ENCODE measurements around the gene CFAP92.

CFAP92 gene

GRCh38 chr3:128983293-128984069 is 10.4 kb downstream of the CFAP92 start:
- DNase-seq = no peak

GRCh38 chr3:128975276-128975675 is 18.6 kb downstream of the CFAP92 start:
- DNase-seq = no peak

GRCh38 chr3:128973988-128974564 is 19.8 kb downstream of the CFAP92 start:
- no peak for DNase-seq

GRCh38 chr3:128971421-128972100 is 22.3 kb downstream of the CFAP92 start:
- no peak for DNase-seq

GRCh38 chr3:128970740-128971047 is 23.2 kb downstream of the CFAP92 start:
- DNase-seq = no peak

GRCh38 chr3:128969993-128970739 is 23.7 kb downstream of the CFAP92 start:
- DNase-seq = peak; percentile 14 to 45 (median 32)

GRCh38 chr3:128967748-128968355 is 26.0 kb downstream of the CFAP92 start:
- DNase-seq = no peak

- DNase-seq = no peak
These were observed 28.1 kb downstream of the CFAP92 start for GRCh38 chr3:128965818-128966217.

GRCh38 chr3:128965280-128965679 is 28.6 kb downstream of the CFAP92 start:
- DNase-seq = no peak

- DNase-seq = no peak
These were observed 37.4 kb downstream of the CFAP92 start for GRCh38 chr3:128956440-128956839.

- no peak for DNase-seq
These were observed 43.5 kb downstream of the CFAP92 start for GRCh38 chr3:128950223-128950938.

- no peak for DNase-seq
These were observed 44.7 kb downstream of the CFAP92 start for GRCh38 chr3:128949158-128949557.

GRCh38 chr3:128946411-128946810 is 47.5 kb downstream of the CFAP92 start:
- DNase-seq = no peak

GRCh38 chr3:128945878-128946175 is 48.0 kb downstream of the CFAP92 start:
- DNase-seq = no peak

- no peak for DNase-seq
These were observed 48.6 kb downstream of the CFAP92 start for GRCh38 chr3:128945041-128945877.

- DNase-seq = no peak
These were observed 51.5 kb downstream of the CFAP92 start for GRCh38 chr3:128942161-128942952.

- DNase-seq = no peak
These were observed 53.6 kb downstream of the CFAP92 start for GRCh38 chr3:128940252-128940651.

- DNase-seq = no peak
These were observed 57.5 kb downstream of the CFAP92 start for GRCh38 chr3:128936341-128936740.

GRCh38 chr3:128935922-128936321 is 58.0 kb downstream of the CFAP92 start:
- no peak for DNase-seq

- DNase-seq = no peak
These were observed 60.0 kb downstream of the CFAP92 start for GRCh38 chr3:128933922-128934253.
